HepG2 (cell line): ENCODE data around the gene SCIN. TPM values are rescaled to one million over a fixed set of nuclear protein-coding genes. Genes with fewer than 3 reads are reported as not detected.

Experiments used
- ATAC-seq: fragments of 200-7000 bp; cut with Tn5 transposase; 3 replicates; pipeline ENCODE4 v1.9.1; 2020; ENCODE audit warnings: mild to moderate bottlenecking, moderate library complexity
- BruUV-seq: library from RNA; stranded (reverse); fragments of 400-500 nt; replicated peaks from 2 replicates; lab custom pipeline; 2021; lab: Mats Ljungman, UMichigan
- CTCF ChIA-PET: fragments of 300-600 bp; formaldehyde crosslinking; extraction: SDS; loops from one replicate; lab custom pipeline; 2021; ENCODE audit warnings: low total read pairs, inconsistent platforms, low intra/inter-chr PET ratio; lab: Yijun Ruan, JAX
- POLR2A ChIA-PET: fragments of 350-600 bp; sonication (Branson Sonifier 250); formaldehyde crosslinking; loops from one replicate; lab custom pipeline; 2020; ENCODE audit warnings: antibody characterized with exemption, inconsistent platforms; lab: Yijun Ruan, JAX
- DNase-seq: peaks from one replicate; pipeline ENCODE4 v3.0.0-alpha.2; 2015; ENCODE audit warnings: low spot score
- FAIRE-seq: peaks from 3 replicates; lab custom pipeline; 2011; peaks lifted over from hg19 to GRCh38; lab: Jason Lieb, UNC
- H2AFZ ChIP-seq: one replicate; pipeline ENCODE4 v1.6.1; 2011; ENCODE audit warnings: low read length, inconsistent platforms
- H3K27ac ChIP-seq: fragments of 300-600 bp; 3 replicates; pipeline ENCODE4 v1.8.0; 2011; ENCODE audit warnings: mixed run types, mild to moderate bottlenecking, mixed read lengths, low read length, inconsistent platforms; ENCODE audit not compliant: insufficient read depth; ENCODE audit errors: extremely low read length
- H3K27me3 ChIP-seq, 2 experiments: fragments of 200-600 bp in 1 of 2; 2 replicates in 1 of 2; 3 replicates in 1 of 2; pipeline versions ENCODE4 v1.6.0 to v1.8.0; 2011; ENCODE audit warnings: low read length in 2 of 2, mild to moderate bottlenecking in 2 of 2, moderate library complexity in 2 of 2, inconsistent platforms in 1 of 2; ENCODE audit not compliant: insufficient read depth in 2 of 2, control insufficient read depth in 1 of 2
- H3K36me3 ChIP-seq, 2 experiments: fragments of 200-600 bp in 1 of 2; replicated peaks in 1 of 2; 2 replicates in 1 of 2; 3 replicates in 1 of 2; pipeline versions ENCODE4 v1.5.1 to v1.8.0; 2011; ENCODE audit warnings: low read length in 2 of 2, inconsistent platforms in 1 of 2; ENCODE audit not compliant: insufficient read depth in 2 of 2, control insufficient read depth in 1 of 2
- H3K4me1 ChIP-seq: 2 replicates; pipeline ENCODE4 v1.5.1; 2012; ENCODE audit warnings: low read length, inconsistent platforms; ENCODE audit not compliant: insufficient read depth
- H3K4me2 ChIP-seq: 2 replicates; pipeline ENCODE4 v1.6.0; 2011; ENCODE audit warnings: low read depth, low read length, inconsistent platforms
- H3K4me3 ChIP-seq, 3 experiments: fragments of 200-600 bp in 1 of 3; sonication (generic), shearing (Covaris generic) in 1 of 3; replicated peaks in 1 of 3; 2 replicates each; pipeline ENCODE4 v1.5.1; 2011 to 2016; ENCODE audit warnings: low read length in 3 of 3, inconsistent platforms in 2 of 3, low read depth in 2 of 3, mild to moderate bottlenecking in 2 of 3, control low read depth in 1 of 3, mixed read lengths in 1 of 3; ENCODE audit not compliant: insufficient read depth in 1 of 3
- H3K79me2 ChIP-seq: one replicate; pipeline ENCODE4 v1.6.1; 2011; ENCODE audit warnings: low read length, inconsistent platforms; ENCODE audit not compliant: insufficient read depth
- H3K9ac ChIP-seq: 2 replicates; pipeline ENCODE4 v1.6.0; 2011; ENCODE audit warnings: mild to moderate bottlenecking, low read depth, low read length, inconsistent platforms; ENCODE audit not compliant: insufficient read depth
- H3K9me3 ChIP-seq: 2 replicates; pipeline ENCODE4 v1.5.1; 2012; ENCODE audit warnings: mild to moderate bottlenecking, low read length
- H4K20me1 ChIP-seq: 2 replicates; pipeline ENCODE4 v1.6.0; 2011; ENCODE audit warnings: inconsistent platforms, mild to moderate bottlenecking, low read length, moderate library complexity; ENCODE audit not compliant: insufficient read depth
- CBX5 ChIP-seq: sonication (generic); formaldehyde crosslinking; IDR thresholded peaks from 2 replicates; pipeline ENCODE4 v1.4.0; 2020; ENCODE audit warnings: missing genetic modification reagents, borderline replicate concordance
- CREBL2 ChIP-seq: sonication (generic); formaldehyde crosslinking; IDR thresholded peaks from 2 replicates; pipeline ENCODE4 v1.8.1; 2023; ENCODE audit warnings: missing genetic modification reagents, mild to moderate bottlenecking, borderline replicate concordance
- E2F2 ChIP-seq: sonication (generic); formaldehyde crosslinking; IDR thresholded peaks from 2 replicates; pipeline ENCODE4 v1.4.0; 2020; ENCODE audit warnings: missing genetic modification reagents, borderline replicate concordance
- GTF3A ChIP-seq: sonication (generic); formaldehyde crosslinking; conservative IDR thresholded peaks from 2 replicates; pipeline ENCODE4 v1.4.0; 2020; ENCODE audit warnings: mild to moderate bottlenecking, missing genetic modification reagents
- MEIS2 ChIP-seq: sonication (generic); formaldehyde crosslinking; IDR thresholded peaks from 2 replicates; pipeline ENCODE4 v1.9.0; 2021; ENCODE audit warnings: mild to moderate bottlenecking, missing genetic modification reagents
- NFAT5 ChIP-seq: sonication (generic); formaldehyde crosslinking; IDR thresholded peaks from 2 replicates; pipeline ENCODE4 v1.4.0; 2020; ENCODE audit warnings: missing genetic modification reagents
- RBFOX2 ChIP-seq: fragments of 200-400 bp; formaldehyde crosslinking; IDR thresholded peaks from 2 replicates; pipeline ENCODE4 v1.6.1; 2017; ENCODE audit warnings: low read depth, mild to moderate bottlenecking, low read length
- ZNF335 ChIP-seq: sonication (generic); formaldehyde crosslinking; IDR thresholded peaks from 2 replicates; pipeline ENCODE4 v1.4.0; 2020; ENCODE audit warnings: missing genetic modification reagents
- ZNF543 ChIP-seq: sonication (generic); formaldehyde crosslinking; IDR thresholded peaks from 2 replicates; pipeline ENCODE4 v1.4.0; 2020; ENCODE audit warnings: mild to moderate bottlenecking, missing genetic modification reagents
- ZNF770 ChIP-seq: sonication (generic); formaldehyde crosslinking; IDR thresholded peaks from 2 replicates; pipeline ENCODE4 v1.5.0; 2020; ENCODE audit warnings: mild to moderate bottlenecking, missing genetic modification reagents
- ZNF781 ChIP-seq: sonication (generic); formaldehyde crosslinking; IDR thresholded peaks from 2 replicates; pipeline ENCODE4 v1.5.1; 2020; ENCODE audit warnings: borderline replicate concordance, mild to moderate bottlenecking, missing genetic modification reagents; ENCODE audit errors: not compliant biosample characterization
- WGBS: methylation state at CpG from one replicate; pipeline ENCODE4 v1.1.6; 2017; ENCODE audit warnings: low lambda C conversion rate; 5-methylcytosine and 5-hydroxymethylcytosine counted together
- in situ Hi-C: cut with HindIII; loops from 2 replicates; pipeline ENCODE4 v1.10.0; 2017; ENCODE audit warnings: low pct_unique_long_range_greater_than_20kb; ENCODE audit not compliant: extremely low pct_ligation_motif_present
- intact Hi-C: fragments of 100-400 bp; cut with micrococcal nuclease; formaldehyde crosslinking; loops from one replicate; pipeline ENCODE4 v1.10.0; 2022; ENCODE audit not compliant: unreplicated experiment
- polyA plus RNA-seq, 8 experiments: library from polyadenylated mRNA; depleted of rRNA in 3 of 8; stranded (reverse) in 7 of 8; unstranded in 1 of 8; fragments of >200 nt; fragmentation: Illumina TruSeq in 4 of 8; extraction: Trizol in 4 of 8; gene quantifications; 2 replicates each; pipeline versions ENCODE4 v1.2.1 to v1.2.3, GENCODE V29; 2011 to 2016; ENCODE audit warnings: low read depth in 4 of 8, missing spikeins in 1 of 8, mixed read lengths in 1 of 8; ENCODE audit not compliant: insufficient read depth in 1 of 8
- total RNA-seq, 5 experiments: library from RNA; depleted of rRNA; stranded (reverse); fragments of >200 nt; fragmentation: Illumina TruSeq; extraction: Trizol; gene quantifications; 2 replicates each; pipeline ENCODE4 v1.2.3, GENCODE V29; 2016; ENCODE audit warnings: low read depth in 1 of 5

Gene SCIN
- total and polyA plus RNA-seq, 2 of the 13 experiments (the other 11 are each of a cell fraction or from before 2014, with no cell fraction given), result not detected

GRCh38 chr7:12686891-12687717, 116.6 kb downstream of the SCIN start, which contains the start of gene ARL4A:
Gene ARL4A (plus strand): TSS chr7:12687633. CDS start chr7:12688255, 622 bp downstream.
- Histone ChIP-seq H3K27me3 (no peaks in the 10 kb centered on the region), H3K4me1 (peaks cover 42% of the 10 kb centered on the region), H2AFZ (no peak within 1 kb of the TSS), H3K4me2 (peak within 1 kb of the TSS; percentile 74), H3K79me2 (peaks cover 33% of the 10 kb centered on the region), H3K9me3 (no peaks in the 10 kb centered on the region), H3K36me3 (no peaks in the 10 kb centered on the region), H3K9ac (peak within 1 kb of the TSS; percentile 94), H3K27ac (peak within 1 kb of the TSS; percentile 92), H3K4me3 (peak within 1 kb of the TSS; percentile 86 to 95 (median 92)), H4K20me1 (no peaks in the 10 kb centered on the region)
- ChIA-PET CTCF (interaction anchor here (1.1 to 2.2 kb wide), 3 partner anchors 48 to 576 kb away, joined by 3 to 11 read pairs (median 8); no protein-coding TSS in a partner anchor), POLR2A (interaction anchor here (0.6 to 3.7 kb wide), 25 partner anchors 9 to 575 kb away, joined by 3 to 20 read pairs (median 4); partner anchors contain the start of gene TMEM106B)
- WGBS, result under 1% methylated on average over 34 of the region's 73 CpGs
- DNase-seq (peak; percentile 98), ATAC-seq (peak; percentile 96), FAIRE-seq (peak; percentile 81)
- in situ Hi-C loops, result loop anchor here (10.0 to 25.0 kb wide), 2 partner anchors 425 to 488 kb away; no protein-coding TSS in a partner anchor
- intact Hi-C loops, result loop anchor here (1.0 to 2.0 kb wide), 6 partner anchors 47 to 576 kb away; no protein-coding TSS in a partner anchor
- TSS peak; percentile 71 for BruUV-seq
- TF ChIP-seq RBFOX2 (peak; percentile 91), MEIS2 (CRISPR knock-in tag) (0 out of 2 replicates have a peak, but pooled peaks have one; percentile 37), ZNF543 (CRISPR knock-in tag) (no peak), CREBL2 (CRISPR knock-in tag) (0 out of 2 replicates have a peak, but pooled peaks have one; percentile 3), E2F2 (CRISPR knock-in tag) (0 out of 2 replicates have a peak, but pooled peaks have one; percentile 28), ZNF770 (CRISPR knock-in tag) (no peak; the same call in 1 of the 2 replicates), CBX5 (CRISPR knock-in tag) (peak; percentile 10; the same call in 1 of the 2 replicates), ZNF335 (CRISPR knock-in tag) (peak; percentile 60), NFAT5 (CRISPR knock-in tag) (no peak), ZNF781 (CRISPR knock-in tag) (peak; percentile 13), GTF3A (no peak)
